DND-41 (cell line): ENCODE results near the gene TEX10.

Experiments
- EZH2 ChIP-seq: IDR thresholded peaks from 3 replicates; pipeline ENCODE4 v1.6.1; 2012; ENCODE audit warnings: borderline replicate concordance, low read depth, mild to moderate bottlenecking, moderate library complexity, low read length, inconsistent platforms; ENCODE audit not compliant: severe bottlenecking
- TF ChIP-seq, protein P1 (sequence below): IDR thresholded peaks from 2 replicates; pipeline ENCODE4 v1.5.1; 2012; ENCODE audit warnings: borderline replicate concordance, low read length, moderate library complexity, mild to moderate bottlenecking; ENCODE audit not compliant: poor library complexity, severe bottlenecking; ENCODE audit errors: extremely low read depth

- no peak for TF ChIP-seq EZH2
- TF ChIP-seq, protein P1, sequence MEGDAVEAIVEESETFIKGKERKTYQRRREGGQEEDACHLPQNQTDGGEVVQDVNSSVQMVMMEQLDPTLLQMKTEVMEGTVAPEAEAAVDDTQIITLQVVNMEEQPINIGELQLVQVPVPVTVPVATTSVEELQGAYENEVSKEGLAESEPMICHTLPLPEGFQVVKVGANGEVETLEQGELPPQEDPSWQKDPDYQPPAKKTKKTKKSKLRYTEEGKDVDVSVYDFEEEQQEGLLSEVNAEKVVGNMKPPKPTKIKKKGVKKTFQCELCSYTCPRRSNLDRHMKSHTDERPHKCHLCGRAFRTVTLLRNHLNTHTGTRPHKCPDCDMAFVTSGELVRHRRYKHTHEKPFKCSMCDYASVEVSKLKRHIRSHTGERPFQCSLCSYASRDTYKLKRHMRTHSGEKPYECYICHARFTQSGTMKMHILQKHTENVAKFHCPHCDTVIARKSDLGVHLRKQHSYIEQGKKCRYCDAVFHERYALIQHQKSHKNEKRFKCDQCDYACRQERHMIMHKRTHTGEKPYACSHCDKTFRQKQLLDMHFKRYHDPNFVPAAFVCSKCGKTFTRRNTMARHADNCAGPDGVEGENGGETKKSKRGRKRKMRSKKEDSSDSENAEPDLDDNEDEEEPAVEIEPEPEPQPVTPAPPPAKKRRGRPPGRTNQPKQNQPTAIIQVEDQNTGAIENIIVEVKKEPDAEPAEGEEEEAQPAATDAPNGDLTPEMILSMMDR, result no peak
These were observed 2.8 kb upstream of the TEX10 start for GRCh38 chr9:100355561-100355960.
